HG03066 (cell line): ENCODE data around the gene ABCA12.

ENCODE experiments used
- ATAC-seq: cut with Tn5 transposase; IDR thresholded peaks from one replicate; pipeline ENCODE4 v1.9.1; 2021; ENCODE audit warnings: low read depth; ENCODE audit not compliant: unreplicated experiment

Gene ABCA12

DNA sequence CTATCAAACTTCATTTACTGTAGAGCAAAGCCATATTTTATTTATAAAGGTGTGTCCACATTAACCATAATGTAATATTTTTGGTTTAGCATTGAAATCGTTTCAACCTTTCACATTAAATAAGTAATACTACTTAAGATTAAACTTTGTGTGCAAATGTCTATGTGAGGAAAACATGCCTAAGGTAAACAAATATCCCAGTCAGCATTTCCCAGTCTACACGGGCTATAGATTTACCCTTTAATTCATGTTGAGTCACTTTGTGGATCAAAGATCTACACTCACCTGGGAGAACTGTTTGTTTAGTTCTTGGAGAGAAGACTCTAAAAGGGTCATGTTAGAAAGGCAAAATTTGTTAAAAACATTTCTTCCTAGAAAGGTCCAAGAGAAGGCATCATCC, 89.1 kb downstream of the ABCA12 start:
- ATAC-seq, result no peak

- no peak for ATAC-seq
These were observed 100.0 kb downstream of the ABCA12 start for GRCh38 chr2:215038421-215038820.

- ATAC-seq, result no peak
These were observed 102.1 kb downstream of the ABCA12 start for GRCh38 chr2:215036314-215036713.

DNA sequence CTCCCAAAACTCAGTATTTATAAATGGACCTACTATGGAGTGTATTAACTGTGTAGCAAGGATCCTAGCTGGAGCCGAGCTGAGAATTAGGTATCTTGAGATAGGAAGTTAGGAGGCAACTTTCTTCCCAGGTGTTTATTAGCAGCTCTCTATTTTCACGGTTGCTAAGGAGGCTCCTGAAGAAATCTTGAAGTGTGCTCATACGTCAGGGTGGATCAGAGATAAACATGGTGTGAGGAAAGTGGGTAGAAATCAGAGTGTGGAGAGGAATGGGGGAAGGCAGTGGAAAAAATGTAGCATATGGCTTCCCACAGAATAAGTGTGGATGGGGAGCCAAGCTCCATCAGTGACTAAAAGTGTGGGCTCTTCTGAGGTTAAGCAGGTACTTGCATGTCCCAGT, 104.3 kb downstream of the ABCA12 start:
- no peak for ATAC-seq

- no peak for ATAC-seq
These were observed 106.3 kb downstream of the ABCA12 start for GRCh38 chr2:215032153-215032552.

DNA sequence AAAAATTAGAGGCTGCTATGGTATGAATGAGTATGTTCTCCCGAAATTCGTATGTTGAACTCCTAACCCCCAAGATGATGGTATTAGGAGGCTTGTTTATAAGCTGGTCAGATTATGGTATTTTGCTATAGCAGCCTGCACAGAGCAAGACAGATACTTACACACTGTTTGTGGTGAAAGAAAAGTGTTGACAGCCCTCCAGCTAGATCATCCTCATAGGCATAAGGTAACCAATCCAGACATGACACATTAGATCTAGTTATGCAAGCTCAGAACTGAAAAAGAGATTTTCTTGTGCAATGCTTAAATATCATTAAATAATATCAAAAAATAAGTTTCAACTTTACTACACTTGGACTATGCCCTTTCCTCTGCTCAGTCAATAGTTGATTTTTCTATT, 107.1 kb downstream of the ABCA12 start:
- no peak for ATAC-seq

- no peak for ATAC-seq
These were observed 108.5 kb downstream of the ABCA12 start for GRCh38 chr2:215029936-215030335.

DNA sequence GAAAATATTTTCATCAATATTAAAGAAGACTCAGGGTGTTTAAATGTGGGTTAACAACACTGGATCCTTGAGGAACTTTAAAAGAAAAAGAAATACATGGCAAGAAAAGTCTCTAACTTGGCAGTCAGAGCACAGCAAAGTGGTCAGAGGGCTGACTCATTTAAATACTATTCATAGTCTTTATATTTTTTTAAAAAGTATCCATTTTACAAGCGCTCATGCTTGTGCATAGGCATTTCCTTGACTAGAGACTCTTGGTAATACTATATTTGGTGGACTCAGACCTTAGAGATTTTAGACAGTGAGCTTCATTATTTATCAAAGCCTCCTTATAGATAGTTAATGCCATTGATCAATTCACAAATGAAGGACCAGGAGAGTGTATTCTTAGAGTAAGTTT, 110.2 kb downstream of the ABCA12 start:
- ATAC-seq, result no peak

- ATAC-seq, result no peak
These were observed 110.6 kb downstream of the ABCA12 start for GRCh38 chr2:215027779-215028178.

DNA sequence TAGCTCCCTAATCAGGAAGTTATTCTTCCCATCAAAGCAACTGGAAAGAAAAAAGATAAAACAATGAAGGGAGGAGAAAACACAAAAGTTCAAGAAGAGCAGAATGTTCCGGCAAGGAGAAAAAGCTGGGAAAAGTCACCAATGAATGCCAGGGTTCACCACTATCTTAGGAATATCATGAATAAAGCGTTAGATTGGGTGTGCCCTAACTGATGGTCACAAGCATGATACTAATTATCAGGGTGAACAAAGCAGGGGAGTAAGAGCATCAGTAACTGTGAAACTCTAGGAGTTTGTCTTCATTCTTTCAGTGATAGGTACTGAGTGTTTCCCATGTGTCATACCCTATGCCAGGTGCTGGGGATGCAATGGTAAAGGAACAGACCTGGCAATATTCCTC, 115.5 kb downstream of the ABCA12 start:
- ATAC-seq, result no peak

GRCh38 chr2:215022418-215022817, 116.0 kb downstream of the ABCA12 start:
- no peak for ATAC-seq

DNA sequence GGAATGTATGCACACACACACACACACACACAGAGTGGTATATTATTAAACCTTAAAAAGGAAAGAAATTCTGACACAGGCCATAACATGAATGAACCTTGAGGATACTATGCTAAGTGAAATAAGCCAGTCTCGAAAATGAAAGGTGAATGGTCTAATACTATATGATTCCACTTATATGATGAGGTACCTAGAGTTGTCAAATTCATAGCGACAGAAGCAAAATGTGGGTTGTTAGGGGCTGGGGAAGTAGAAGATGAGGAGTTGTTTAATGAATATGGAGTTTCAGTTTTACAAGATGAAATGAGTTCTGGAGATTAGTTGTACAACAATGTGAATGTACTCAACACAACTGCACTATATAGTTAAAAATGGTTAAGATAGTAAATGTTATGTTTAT, 118.1 kb downstream of the ABCA12 start:
- no peak for ATAC-seq

- ATAC-seq, result peak; percentile 48
These were observed 118.8 kb downstream of the ABCA12 start for GRCh38 chr2:215019521-215020145.

GRCh38 chr2:215019085-215019484, 119.3 kb downstream of the ABCA12 start:
- peak; percentile 62 for ATAC-seq

DNA sequence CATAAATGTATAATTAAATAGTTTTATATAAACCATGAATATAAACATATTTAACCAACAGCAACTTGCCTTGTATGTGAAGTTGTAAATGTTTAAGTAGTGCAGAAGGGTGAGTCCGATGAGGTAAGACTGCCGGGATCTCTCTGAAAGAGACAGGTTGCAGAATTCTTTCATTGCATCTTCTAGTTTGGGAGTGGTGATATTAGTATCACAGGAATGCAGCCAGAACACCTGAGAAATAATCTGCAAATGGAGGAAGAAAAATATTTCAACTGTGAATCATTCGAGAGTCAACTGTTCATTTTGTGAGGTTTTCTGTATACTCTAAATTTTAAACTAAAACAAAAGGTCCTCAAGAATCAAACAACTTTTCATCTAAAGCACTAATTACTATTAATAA, 123.0 kb downstream of the ABCA12 start:
- no peak for ATAC-seq

DNA sequence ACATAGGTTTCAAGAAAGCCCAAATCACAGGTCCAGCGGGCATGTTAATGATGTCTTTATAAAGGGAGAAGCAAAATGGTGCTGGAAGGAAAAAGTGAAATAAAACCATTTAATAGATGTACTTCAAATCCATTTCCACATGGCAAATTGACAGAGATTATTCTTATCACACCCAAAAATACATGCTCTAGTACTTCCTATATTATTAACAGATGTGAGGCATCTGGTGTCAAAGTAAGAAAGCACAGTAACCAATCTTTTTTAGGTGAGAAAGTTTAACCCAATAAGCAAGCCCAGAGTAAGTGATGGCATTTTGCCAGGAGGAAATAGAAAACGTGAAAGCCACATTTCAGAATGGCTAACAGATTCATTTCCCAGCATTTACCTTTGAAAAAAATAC, 128.0 kb downstream of the ABCA12 start:
- no peak for ATAC-seq

DNA sequence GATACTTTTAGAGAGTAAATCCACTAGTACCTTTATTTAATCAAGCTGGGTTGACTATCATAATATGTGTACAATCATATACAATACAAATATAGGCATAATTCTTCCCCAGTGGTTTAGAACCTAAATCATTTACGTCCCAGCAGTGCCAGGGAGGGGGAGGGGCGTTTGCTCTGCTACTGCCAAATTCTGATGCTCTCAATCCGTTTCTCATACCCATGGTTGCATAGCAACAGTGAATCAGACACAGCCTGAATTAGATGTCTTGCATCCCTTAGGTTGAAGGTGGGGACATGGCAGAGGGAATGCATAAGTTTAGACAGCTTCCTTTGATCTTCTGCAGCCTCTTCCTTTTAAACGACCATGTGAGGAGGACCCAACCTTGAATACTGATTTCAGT, 135.4 kb downstream of the ABCA12 start:
- ATAC-seq, result no peak

DNA sequence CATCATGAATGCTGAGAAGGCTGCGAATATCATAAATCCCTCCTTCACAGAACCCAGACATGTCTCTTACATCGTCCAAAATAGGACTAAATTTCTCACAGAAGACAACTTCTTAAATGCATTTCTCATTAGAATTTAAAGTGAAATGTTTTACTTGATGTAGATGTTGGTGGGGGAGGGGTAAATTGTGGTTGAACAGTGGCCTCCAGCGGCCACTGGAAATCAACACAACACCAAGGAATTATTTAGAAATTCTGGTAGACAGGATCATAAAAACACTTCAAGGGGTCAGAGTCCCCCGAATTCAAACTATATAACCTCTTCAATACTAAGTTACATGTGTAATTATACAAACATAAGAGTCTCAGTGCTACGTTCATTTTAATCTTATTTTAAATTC, 135.9 kb downstream of the ABCA12 start:
- ATAC-seq, result no peak

DNA sequence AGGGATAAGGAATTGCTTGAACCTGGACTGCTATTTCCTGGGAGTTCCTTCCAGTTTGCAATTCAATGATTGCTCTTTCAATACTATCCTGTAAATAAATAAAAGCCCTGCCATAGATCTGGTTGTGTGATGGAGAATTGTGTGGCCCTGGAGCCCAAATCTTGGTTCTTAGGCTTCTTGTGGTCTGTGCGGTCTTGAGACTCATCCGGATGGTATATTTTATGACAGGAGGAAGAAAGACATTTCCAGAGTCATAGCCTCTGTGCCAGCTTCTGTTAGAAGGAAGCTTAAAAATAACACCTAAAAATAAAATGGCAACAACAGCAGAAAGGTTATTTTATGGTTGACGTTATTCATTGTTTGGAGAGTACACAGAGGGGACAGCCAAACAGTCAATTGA, 137.7 kb downstream of the ABCA12 start:
- no peak for ATAC-seq

GRCh38 chr2:214995926-214996670, 142.3 kb downstream of the ABCA12 start:
- ATAC-seq, result peak; percentile 97

DNA sequence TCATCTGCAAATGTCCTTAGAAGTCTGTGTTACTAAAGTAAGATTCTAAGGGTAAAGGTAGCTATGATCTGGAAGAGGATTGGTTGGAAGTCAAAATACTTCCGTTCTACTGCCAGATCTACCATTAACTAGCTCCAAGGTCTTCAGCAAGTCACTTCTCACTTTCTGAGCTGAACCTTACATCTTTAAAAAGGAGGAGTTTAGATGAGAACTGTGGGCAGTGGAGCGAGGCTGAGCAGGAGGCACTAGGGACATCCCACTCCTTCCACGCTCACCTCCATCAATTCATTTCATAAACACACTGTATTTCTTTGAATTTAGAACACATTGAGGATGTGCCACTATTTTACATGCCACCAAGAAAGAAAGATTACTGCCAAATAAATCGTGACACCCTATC, 143.0 kb downstream of the ABCA12 start:
- no peak for ATAC-seq

DNA sequence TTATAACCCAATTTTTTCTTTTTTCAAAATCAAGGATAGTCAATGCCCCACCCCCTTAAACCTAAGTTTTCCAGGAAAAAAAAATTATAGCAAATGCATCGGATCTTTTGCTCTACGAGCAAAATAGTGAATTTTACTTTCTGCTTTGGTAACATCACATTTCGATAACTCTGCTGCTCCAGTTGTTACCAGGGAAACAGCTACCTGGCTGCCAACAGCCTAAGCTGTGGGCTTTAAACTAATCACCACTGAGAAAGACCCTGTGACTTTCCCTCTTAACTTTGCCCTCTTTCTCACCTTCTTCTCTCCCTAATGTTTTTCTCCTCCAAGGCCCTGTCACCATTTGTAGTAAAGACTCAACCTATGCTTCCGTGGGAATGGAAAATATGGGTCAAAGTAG, 145.5 kb downstream of the ABCA12 start:
- ATAC-seq, result no peak
